HG03457 (cell line): ENCODE measurements around the gene KCNAB1.
"Not testable (repeated sequence)": the region's sequence is repeated elsewhere in the genome, so short reads cannot be mapped to it uniquely, and the experiment has no call there.

ENCODE experiments used
- ATAC-seq: cut with Tn5 transposase; IDR thresholded peaks from one replicate; pipeline ENCODE4 v1.9.1; 2021; ENCODE audit warnings: moderate number of reproducible peaks; ENCODE audit not compliant: unreplicated experiment

The KCNAB1 gene

DNA sequence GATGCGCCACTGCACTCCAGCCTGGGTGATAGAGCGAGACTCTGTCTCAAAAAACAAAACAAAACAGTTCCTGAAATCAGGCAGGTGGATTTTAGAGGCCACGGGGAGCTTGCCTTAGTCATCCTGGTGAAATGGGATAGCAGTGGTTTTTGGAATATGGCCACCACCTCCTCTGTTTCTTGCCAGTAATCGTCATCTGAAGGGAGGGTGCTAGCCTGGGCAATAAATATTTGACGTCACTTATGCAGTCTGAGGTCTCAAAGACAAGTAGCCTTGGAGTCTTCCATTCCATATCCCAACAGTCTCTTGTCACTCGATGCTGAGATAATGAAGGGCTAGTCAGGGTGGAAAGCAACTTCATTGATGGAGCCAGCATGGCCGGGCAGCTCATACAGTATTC lies 55.2 kb downstream of the KCNAB1 start:
- ATAC-seq: no peak

DNA sequence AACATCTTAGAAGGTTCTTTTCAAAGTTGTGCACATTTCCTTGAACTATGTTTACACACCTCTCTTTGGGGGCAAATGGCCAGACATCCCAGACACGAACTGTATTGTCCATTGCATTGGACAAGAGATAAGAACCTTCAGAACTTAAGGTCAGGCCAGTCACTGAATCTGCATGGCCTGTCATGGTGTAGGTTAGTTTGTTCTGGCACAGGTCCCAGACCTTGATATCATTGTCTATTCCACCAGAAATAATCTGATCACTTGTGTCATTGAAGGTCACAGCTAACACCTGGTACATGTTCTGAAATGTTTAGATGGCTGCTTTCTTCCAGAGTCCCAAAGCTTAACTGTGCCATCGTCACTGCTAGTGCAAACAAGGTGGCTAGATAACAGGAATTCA lies 55.7 kb downstream of the KCNAB1 start:
- no peak for ATAC-seq

DNA sequence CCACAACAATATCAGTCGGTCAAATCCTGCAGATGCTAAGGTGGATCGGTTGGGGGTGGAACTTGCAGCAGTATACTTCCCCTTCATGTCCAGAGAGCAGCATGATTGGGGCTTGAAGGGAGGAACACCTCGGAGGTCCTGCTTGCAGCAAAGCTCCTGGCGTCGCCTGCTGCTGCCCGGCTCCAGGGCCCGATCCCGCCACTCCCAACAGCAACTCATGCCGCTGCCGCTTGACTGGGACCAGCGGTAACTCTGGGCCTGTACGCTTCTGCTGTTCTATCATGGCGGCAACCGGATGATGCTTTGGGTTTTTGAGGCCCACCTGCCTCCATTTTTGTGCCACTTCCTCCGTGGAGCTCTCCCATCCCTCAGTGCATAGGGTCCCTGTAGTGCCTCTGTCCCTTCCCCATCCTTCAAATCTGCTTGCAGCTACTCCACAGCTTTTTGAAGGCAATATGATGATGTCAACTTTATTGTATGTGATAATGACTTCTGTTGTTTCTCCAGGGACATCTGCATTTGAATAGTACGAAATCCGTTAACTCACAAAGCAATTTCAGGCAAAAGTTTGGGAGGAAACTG lies 56.3 kb downstream of the KCNAB1 start:
- ATAC-seq: no peak

DNA sequence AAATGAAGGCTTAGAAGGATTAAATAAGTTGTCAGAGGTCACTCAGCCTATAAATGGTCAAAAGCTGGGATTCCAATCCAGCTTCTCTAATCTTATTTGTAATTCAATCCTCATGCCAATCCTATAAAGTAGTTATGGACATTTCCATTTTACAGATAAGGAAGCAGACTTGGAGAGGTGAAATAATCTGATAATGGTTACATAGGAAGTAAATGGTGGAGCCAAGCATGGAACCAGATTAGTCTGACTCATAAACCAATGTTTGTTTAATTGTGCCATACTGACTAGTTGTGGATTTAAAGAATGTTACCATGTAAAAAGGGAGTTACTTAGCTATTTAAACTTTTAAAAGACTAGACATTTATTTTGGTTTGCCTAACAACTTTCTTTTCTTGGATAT lies 59.7 kb downstream of the KCNAB1 start:
- no peak for ATAC-seq

DNA sequence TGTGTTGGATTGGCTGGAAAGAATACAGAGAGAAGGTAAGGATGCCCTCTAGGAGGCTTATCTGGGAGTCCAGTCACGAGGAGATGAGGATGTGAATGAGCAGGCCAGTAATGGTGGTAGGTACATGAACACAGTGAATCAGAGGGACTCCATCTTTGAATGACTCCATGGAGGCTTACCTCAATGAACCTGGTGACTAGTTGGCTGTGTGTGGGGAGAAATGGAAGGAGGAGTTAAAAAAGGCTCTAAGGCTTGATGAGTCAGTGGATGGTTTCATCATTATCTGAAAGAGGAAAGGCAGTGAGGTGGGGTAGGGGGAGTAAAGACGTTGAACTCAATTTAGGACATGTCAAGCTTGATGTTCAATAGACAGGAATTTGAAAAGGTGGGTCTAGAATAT lies 61.1 kb downstream of the KCNAB1 start:
- ATAC-seq: no peak

DNA sequence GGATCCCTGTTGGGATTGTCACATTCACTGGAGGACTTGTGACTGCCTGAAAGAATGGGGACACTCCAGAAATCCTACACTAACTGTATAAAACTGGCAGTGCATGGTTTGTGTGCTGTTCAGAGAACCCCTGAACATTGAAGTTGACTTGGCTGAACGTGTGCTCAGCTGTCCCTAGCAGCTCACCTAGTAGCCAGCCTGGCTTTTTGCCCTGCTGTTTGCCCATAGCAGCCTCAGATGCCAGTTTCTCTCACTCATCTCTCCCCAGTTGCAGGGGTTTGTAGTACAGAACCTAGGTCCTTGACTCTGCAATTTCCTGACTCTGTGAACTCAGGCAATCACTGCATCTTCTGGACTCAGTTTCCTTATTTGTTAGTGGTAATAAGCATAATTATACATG lies 63.0 kb downstream of the KCNAB1 start:
- ATAC-seq: no peak

DNA sequence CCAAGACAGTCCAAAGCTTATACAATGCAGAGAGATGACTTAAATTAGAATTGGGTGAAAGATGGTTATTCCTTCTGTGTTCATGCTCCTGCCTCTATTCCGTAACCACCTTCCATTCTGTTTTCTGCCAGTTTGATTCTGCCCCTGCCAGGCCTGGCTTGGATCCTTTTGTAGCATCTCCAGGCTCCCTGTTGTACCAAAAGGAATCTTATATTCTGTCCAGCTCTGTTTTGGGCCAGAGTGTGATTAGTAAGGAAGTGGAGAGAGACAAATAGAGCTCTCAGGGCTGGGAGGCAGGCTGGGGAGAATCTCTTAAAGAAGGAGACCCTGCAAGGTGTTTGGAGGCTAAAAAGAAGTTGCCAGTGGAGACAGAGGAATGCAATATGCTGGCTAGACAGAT lies 63.8 kb downstream of the KCNAB1 start:
- ATAC-seq: no peak

DNA sequence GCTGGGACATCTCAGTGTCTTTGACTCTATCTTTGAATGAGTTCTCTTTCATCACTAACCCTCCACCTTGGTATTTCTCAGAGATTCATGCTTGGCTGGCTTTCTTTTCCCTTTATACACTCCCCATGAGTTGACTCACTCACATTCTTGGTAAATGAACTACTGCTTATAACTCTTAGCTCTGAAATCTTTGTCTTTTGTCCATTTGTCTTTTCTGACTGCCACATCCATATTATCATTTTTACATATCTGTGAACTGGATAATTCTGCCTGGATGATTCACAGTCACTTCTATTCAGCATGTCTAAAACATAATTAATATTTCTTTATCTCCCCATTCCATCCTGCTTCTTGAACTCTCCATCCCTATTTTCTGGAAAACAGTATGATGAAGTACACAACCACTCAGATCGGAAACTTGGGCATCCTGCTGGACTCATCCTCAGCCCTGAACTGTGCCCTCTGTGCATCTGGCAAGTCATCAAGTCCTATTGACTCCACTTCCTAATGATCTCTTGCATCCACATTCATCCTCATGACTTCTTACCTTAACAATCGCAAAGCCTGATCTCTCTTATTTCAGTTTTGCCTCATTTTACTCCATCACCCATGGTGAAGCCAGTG lies 66.9 kb downstream of the KCNAB1 start:
- no peak for ATAC-seq

DNA sequence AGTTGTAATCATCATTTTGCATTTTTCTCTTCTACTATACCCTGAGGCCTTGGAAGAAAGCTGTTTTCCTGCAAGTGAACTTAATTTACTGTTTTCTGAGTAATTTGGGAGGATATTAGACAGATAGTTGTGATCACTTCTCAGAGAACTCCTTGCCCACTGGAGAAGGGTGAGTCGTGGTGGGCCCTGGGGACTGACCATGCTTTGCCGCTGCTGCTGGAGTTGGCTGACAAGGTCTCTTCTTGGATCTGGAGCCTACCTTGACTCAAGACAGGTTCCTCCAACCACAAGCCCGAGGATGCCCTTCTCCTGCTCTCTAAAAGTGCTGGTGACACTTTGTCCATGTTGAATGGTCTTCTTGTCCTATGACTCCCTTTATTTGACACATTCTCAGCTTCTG lies 68.4 kb downstream of the KCNAB1 start:
- no peak for ATAC-seq

DNA sequence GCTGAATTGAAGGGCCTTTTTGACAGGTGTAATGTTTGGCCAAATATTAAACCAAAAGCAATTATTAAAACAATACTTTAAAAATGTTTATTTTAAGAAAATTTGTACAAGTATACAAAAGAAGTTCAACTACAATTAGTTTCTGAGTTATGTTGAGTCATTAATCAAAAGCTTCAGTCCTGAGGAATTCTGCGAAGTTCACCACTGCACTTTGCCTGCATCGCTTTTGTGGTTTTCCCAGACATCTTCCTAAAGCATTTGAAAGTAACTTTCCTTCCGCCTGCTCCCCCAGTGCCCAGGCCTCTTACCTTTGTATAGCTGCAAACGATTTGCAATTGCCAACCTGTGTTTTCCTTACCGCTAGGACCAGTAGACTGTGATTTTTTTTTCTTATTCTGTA lies 69.5 kb downstream of the KCNAB1 start:
- ATAC-seq: no peak

DNA sequence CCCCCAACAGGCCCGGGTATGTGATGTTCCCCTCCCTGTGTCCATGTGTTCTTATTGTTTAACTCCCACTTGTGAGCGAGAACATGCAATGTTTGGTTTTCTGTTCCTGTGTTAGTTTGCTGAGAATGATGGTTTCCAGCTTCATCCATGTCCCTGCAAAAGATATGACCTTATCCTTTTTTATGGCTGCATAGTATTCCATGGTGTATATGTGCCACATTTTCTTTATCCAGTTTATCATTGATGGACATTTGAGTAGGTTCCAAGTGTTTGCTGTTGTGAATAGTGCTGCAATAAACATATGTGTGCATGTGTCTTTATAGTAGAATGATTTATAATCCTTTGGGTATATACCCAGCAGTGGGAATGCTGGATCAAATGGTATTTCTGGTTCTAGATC lies 74.6 kb downstream of the KCNAB1 start:
- not testable (repeated sequence) for ATAC-seq

DNA sequence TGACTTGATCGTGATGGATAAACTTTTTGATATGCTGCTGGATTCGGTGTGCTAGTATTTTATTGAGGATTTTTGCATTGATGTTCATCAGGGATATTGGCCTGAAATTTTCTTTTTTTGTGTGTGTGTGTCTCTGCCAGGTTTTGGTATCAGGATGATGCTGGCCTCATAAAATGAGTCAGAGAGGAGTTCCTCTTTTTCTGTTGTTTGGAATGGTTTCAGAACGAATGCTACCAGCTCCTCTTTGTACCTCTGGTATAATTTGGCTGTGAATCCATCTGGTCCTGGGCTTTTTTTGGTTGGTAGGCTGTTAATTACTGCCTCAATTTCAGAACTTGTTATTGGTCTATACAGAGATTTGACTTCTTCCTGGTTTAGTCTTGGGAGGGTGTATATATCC lies 76.8 kb downstream of the KCNAB1 start:
- not testable (repeated sequence) for ATAC-seq

DNA sequence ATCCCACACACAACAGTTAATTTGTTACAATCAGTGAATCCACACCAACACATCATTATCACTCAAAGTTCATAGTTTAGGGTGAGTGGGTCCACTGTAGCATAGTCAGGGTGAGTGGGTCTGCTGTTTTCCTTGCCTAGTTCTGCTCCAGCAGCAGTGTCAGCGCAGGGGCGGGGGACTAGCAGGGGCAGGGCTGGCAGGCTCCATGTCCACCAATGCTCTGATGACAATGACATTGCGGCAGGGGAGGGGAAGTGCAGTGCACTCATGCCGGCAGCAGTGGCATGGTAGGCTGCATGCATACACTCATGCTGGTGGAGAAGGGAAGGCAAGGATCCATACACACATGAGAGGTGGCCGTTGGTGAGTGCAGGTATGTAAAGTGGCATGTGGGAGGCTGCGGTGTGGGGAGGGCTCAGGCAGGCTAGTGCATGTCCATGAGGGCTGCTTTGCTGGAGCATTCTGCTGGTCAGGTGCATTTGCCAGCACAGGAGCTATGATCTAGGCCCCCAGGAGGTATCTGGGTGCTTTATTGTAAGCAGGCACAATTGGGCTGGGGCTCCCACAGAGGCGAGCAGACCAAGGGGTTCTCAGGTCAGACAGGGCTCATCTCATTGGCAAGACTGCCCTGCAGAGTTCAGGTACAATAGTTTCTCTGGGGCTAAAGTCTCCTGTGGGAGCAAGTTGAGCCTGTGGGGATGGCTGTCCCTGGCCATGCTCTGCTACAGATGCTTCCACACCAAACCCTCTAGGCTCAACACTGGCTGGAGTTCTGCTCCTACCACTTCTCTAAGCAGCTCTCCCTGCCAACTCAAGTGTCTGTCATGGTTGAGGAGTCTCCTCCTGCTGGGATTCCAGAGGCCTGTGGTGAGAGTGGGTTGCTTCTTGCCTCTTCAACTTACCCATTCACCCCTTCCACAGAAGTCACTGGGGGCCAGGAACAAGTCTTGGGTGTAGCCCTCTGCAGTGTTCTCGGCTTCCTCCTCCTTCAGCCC lies 81.3 kb downstream of the KCNAB1 start:
- no peak for ATAC-seq

DNA sequence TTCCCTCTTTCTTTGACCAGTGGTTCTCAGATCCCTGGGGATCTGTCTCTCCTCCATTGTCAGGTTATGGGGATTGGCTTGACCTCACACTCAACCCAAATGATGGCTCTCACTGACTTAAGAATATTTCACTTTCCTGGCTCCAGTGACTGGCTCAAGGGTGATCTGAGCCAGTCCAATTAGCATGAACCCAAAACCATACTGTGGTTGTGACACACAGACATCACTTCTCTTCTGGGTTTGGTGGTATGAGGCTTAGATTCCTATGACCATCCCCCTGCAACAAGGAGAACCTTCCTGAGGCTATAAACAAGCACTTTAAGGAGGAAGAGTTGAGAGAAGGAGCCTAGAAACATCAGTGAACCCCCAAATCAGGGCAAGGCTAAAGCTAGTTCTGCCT lies 85.8 kb downstream of the KCNAB1 start:
- ATAC-seq: no peak

DNA sequence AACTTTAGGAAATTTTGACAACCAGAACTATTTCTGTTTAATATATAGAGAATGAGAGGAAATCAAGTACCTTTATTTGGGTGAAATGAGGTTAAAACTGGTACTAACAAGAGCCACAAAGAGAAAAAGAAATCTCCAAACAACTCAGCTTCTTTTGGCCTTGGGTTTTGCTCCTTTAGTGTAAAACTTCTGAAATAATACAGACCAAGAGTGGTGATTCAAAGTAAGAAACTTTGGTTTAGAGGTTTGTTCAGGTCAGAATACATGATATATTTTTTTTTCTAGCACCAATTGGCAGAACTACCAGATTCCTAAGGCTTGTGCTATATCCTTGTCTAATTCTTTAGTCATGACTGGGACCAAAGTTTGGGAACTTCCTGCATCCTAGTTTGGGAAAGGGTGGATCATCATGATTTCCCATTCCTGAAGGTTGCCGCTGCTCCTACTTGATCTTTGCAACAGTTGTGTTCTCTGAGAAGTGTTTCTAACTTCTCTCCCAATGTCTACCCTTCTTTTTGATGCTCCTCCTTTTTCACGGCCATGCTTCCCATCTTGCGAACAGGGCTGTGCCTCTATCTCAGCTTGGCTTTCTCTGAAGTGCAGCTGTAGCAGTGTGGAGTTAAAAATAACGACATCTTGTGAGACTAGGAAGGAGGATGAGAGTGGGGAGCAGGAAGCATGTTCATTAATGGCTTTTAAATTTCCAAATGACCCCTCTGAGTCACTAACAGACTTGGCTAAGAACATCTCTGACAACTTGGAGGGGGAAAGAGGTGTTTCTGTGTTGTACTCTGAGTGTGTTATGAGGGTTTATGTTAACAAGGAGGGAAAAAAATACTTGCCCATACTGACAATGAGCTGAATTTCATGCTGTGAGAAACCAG lies 87.7 kb downstream of the KCNAB1 start:
- ATAC-seq: no peak

DNA sequence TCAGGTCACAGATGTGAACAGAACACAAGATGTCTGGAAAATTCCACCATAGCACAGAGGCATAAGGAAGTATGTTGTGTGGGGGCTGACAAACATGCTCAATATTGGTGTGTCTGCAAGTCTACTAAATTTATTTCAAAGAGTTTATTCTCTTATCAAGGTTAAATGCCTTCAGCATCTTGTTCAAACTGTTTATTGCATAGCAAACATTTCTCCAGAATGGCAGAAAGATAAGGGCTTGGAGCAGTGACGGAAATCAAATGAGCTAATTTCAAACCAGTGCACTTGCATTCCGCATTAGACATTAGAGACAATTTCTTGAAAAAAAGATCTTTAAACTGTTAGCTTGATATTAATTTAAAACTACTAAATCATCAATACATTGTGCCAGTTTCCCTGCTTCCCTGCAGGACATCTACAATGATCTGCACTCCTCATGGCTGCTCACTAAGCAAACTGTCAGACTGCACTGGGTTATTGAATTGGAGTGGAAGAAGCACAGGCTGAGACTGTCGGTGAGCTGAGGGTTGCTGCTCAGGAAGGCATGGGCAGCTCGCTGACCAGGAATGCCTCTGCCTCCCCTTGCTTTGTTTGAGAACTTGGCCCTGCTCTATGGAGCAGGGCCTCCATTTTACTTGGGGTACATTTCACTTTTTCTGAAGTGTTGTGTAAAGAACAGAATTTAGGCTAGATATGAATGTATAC lies 89.4 kb downstream of the KCNAB1 start:
- ATAC-seq: no peak

DNA sequence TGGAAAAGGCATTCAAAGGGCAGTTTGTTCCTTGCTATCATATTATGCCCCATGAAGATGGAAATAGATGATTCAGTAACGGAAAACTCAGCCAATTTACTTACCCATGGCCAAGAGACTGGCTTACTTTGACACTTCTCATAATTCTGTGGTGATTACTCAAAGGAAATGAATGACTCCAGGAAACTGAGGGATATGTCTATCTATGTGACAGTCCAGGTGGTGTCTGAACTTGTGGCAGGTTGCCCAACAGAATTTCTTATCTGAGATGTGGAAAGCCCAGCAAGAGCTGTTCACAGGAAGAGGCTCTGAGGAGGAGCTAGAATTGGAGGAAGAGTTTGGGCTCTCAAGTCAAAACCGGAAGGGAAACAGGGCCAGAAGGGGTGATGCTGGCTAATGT lies 91.2 kb downstream of the KCNAB1 start:
- ATAC-seq: no peak

DNA sequence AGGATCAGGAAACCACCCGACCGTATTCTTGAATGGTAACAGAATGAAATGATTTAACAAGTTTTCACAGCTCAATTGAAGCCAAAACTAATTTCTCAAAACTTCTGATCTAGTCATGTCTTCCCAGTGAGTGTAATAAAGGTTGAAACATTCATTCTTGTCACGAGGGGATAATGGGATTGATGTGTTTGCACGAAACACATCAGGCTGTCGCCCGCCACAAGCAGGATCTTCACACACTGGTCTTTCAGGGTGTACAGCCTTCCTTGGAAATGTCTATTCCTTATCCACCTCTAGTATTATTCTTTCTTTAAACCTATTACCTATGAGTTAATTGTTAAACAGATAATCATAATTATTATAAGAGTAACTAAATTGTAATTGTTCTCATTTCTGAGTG lies 94.3 kb downstream of the KCNAB1 start:
- no peak for ATAC-seq

DNA sequence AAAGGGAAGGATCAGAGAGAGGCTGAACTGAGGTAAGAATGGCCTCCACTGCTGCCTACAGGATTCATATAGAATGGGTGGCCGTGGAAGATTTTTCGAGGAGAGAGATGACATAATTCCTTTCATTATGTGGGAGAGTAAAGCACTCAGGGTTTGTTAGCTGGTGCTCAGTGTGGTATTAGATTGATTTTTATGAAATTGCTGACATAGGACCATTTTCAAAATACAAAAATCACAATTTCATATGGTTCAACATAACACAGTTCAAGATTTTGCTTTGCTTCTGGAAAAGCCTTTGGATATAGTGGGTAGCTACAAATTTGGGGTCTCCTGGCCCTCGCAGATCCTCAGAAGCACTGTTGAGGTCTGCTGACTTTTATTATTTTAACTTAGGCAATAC lies 95.4 kb downstream of the KCNAB1 start:
- ATAC-seq: no peak

DNA sequence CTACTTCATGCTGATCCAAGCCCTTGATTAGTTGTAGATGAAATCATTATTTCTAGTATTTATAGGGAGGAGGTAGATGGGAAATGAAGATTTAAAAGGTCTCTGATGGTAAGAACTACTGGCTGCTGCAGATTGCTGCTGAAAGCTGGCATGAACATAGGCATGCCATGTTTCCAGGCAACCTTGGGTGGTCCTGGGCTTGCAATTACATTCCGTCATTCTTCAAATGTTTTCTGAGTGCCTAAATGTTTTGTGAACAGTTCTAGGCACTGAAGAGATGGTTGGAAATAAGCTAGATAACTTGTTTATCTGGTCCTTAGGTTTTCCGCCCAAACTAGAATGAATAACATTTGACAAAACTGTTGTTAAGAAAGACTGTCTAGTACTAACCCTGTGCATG lies 95.8 kb downstream of the KCNAB1 start:
- no peak for ATAC-seq
